NB4 (cell line): Measurements from ENCODE around the gene PPP1R12B.

Experiments
- DNase-seq: peaks from one replicate; pipeline ENCODE4 v3.0.0; 2010; ENCODE audit warnings: low read depth
- H3K4me3 ChIP-seq: one replicate; pipeline ENCODE4 v1.5.1; 2011; ENCODE audit warnings: mild to moderate bottlenecking, low read depth, low read length, moderate library complexity
- MYC ChIP-seq: IDR thresholded peaks from 2 replicates; pipeline ENCODE4 v1.6.1; 2011; ENCODE audit warnings: low read depth, low read length
- POLR2A ChIP-seq: IDR thresholded peaks from 2 replicates; pipeline ENCODE4 v1.6.1; 2011; ENCODE audit warnings: mild to moderate bottlenecking; ENCODE audit not compliant: insufficient read length; ENCODE audit errors: extremely low read depth
- TF ChIP-seq, protein P1 (sequence below): IDR thresholded peaks from one replicate; pipeline ENCODE4 v1.5.1; 2012; ENCODE audit warnings: low read depth, low read length
- TF ChIP-seq, protein P2 (sequence below): IDR thresholded peaks from 2 replicates; pipeline ENCODE4 v1.6.1; 2011; ENCODE audit warnings: low read depth, low read length

PPP1R12B gene

DNA sequence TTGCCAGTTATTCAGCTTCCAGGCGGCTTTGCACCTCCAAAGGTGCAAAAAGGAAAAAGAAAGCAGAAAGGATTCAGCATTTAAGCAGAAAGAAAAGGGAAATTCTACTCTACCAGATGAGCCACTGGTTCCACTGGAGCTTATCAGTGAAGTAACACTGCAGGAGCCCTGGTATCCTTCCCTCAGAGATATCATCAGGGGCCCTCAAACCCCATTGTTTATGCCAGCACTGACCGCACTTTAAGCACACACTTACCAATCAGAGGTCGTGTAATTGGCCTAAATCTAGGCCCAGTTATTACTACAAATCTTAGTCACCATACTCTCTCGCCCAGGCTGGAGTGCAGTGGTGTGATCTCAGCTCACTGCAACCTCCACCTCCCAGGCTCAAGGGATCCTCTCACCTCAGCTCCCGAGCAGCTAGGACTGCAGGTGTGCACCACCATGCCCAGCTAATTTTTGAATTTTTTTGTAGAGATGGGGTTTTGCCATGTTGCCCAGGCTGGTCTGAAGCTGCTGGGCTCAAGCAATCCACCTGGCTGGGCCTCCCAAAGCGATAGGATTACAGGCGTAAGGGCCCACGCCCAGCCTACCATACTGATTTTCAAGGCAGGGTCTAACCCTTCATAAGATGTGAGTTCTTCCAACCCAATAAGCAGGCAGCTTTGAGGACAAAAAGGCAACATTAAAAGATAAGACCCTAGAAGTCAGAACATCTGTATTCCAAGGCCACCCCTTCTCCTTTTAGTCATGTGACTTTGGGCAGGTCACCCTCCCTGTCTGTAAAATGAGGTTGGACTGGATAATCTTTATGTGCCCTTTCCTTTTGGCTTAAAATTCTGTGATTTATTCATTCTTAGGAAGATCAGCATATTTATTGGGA lies 236.4 kb downstream of the PPP1R12B start:
- no peak overlapping the region for H3K4me3 ChIP-seq
- DNase-seq: no peak
- TF ChIP-seq, protein P1, sequence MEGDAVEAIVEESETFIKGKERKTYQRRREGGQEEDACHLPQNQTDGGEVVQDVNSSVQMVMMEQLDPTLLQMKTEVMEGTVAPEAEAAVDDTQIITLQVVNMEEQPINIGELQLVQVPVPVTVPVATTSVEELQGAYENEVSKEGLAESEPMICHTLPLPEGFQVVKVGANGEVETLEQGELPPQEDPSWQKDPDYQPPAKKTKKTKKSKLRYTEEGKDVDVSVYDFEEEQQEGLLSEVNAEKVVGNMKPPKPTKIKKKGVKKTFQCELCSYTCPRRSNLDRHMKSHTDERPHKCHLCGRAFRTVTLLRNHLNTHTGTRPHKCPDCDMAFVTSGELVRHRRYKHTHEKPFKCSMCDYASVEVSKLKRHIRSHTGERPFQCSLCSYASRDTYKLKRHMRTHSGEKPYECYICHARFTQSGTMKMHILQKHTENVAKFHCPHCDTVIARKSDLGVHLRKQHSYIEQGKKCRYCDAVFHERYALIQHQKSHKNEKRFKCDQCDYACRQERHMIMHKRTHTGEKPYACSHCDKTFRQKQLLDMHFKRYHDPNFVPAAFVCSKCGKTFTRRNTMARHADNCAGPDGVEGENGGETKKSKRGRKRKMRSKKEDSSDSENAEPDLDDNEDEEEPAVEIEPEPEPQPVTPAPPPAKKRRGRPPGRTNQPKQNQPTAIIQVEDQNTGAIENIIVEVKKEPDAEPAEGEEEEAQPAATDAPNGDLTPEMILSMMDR: no peak
- no peak for TF ChIP-seq POLR2A
- TF ChIP-seq, protein P2, sequence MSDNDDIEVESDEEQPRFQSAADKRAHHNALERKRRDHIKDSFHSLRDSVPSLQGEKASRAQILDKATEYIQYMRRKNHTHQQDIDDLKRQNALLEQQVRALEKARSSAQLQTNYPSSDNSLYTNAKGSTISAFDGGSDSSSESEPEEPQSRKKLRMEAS: no peak
- no peak for TF ChIP-seq MYC

DNA sequence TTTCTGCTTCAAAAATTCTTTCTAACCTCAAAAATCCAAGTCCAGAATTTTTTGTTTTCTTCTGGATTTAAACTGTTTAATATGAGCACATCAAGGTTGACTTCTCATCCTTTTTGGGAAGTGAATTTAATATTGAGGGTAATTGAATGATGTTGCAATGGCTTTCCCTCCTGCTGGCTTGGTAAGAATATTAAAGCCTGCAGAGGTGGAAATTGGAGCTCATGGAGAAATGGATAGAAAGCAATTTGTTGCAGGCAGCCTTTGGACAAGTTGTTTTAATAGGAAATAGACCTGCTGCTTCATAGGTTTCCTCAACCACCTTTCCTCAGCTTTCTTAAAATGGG lies 237.1 kb downstream of the PPP1R12B start:
- no peak overlapping the region for H3K4me3 ChIP-seq
- DNase-seq: no peak
- TF ChIP-seq, protein P2: no peak
- TF ChIP-seq POLR2A (no peak), MYC (no peak)
- TF ChIP-seq, protein P1: no peak

DNA sequence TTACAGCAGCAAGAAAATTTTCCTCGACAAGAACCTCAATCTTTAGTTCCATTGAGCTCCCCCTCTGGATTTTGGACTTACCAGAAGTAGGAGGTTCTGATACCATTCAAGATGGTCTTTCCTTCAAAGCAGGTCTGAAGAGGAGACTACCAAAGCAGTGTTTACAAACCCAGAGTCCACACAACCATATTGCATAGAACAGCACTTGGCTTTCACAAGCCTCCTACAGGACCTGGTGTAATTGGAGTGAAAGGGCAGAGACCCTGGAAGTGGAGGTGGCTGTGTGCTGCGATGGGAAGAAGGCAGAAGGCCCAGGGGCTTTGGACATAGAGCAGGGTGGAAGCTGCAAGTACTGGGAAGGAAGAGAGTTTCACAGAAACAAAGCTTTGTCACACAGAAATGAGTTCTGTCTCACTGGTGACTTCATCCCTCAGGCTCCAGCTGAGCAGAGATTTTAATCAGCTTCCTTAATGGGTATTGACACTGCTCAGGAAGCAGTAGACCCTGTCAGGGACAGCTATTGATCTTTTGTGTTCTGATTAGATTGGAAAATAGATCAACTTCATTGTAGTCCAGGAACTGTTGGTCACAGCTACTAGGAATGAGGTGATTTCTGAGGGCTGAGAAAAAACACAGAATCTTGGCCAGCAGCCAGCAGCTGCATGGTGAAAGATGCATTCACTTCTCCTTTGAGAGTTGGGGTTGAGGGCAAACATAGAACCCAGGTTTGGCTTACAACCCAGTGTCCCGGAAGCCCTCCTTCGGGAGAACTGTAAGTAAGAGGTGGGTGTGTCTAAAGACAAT lies 237.7 kb downstream of the PPP1R12B start:
- H3K4me3 ChIP-seq: no peak overlapping the region
- TF ChIP-seq POLR2A (no peak), MYC (no peak)
- TF ChIP-seq, protein P1: no peak
- TF ChIP-seq, protein P2: no peak
- DNase-seq: peak; percentile 30

DNA sequence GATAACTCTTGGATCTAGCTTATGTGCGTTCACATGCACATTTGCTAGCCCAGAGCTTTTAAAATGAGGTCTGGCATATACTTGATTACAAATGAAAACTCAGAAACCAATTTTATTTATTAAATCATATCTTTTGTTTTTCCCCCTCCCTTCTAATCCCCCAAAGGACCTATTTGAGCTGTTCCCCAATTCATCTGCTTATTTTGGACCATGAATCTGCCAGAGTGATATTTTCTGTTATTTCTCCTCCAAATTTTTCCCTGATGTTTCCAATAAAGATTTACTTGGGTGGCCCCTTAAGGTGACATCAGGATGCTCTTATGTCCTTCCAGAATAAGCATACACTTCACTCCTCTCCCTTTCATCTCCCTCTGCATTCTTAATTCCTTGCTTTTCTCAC lies 238.4 kb downstream of the PPP1R12B start:
- DNase-seq: no peak
- TF ChIP-seq, protein P1: no peak
- no peak for TF ChIP-seq POLR2A
- TF ChIP-seq, protein P2: no peak
- TF ChIP-seq MYC: no peak
- H3K4me3 ChIP-seq: no peak overlapping the region

DNA sequence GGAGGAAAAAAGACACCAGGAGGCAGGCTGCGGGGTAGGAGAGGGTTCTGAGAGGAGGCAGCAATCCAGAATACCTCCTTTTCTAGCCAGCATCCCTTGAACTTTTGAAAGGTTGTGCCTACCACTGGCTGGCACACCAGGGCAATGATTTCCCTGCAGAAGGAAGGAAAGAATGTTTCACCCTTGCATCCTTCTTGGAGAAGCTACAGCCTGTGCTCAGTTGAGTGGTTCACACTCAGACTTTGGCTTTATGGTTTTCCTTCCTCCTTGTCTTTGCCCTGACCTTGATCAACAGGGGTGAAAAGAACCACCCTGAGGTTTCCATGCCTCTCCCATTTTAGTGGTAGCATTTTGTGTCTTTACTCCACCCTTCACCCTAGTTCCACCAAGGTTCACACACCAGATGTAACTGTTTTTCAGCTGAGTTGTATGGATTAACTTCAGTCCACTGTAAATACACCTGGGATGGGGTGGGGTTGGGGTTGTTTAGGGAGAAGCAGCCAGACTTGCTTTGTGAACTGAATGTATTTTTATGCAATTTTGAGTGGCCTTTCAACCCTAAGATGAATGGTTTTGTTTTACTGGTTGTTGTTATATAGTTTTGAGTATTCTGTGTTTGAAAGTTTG lies 239.5 kb downstream of the PPP1R12B start:
- TF ChIP-seq, protein P1: no peak
- no peak for TF ChIP-seq POLR2A
- TF ChIP-seq MYC: no peak
- TF ChIP-seq, protein P2: no peak

More for the DNA sequence above, 239.5 kb downstream of the PPP1R12B start:
- no peak for DNase-seq
- no peak overlapping the region for H3K4me3 ChIP-seq
